AG04449 (cell line): ENCODE results near the gene MOG.
A peak's percentile ranks its signal among the peaks of the same experiment; 100 is the strongest.

Experiments used
- CTCF ChIA-PET: fragments of 350-600 bp; formaldehyde crosslinking; extraction: SDS; loops from one replicate; lab custom pipeline; 2021; ENCODE audit warnings: antibody characterized with exemption; lab: Yijun Ruan, JAX
- POLR2A ChIA-PET: fragments of 400-600, 350-600 bp; formaldehyde crosslinking; extraction: SDS; loops from one replicate; lab custom pipeline; 2020; ENCODE audit warnings: antibody characterized with exemption, inconsistent platforms; lab: Yijun Ruan, JAX
- DNase-seq: peaks from one replicate; pipeline ENCODE4 v3.0.0-alpha.2; 2010; ENCODE audit warnings: low read depth, low spot score
- H3K4me3 ChIP-seq: 2 replicates; pipeline ENCODE4 v1.5.1; 2011; ENCODE audit warnings: low read depth, mild to moderate bottlenecking, control low read depth, low read length
- CTCF ChIP-seq: IDR thresholded peaks from one replicate; pipeline ENCODE4 v1.5.1; 2011; ENCODE audit warnings: mild to moderate bottlenecking, moderate library complexity, low read length, control low read depth, inconsistent platforms; ENCODE audit not compliant: insufficient read depth; ENCODE audit errors: missing control alignments

Gene MOG

GRCh38 chr6:29649701-29650673 is 6.9 kb upstream of the MOG start:
- peak; percentile 88 for TF ChIP-seq CTCF
- peak overlapping the region; percentile 59 for H3K4me3 ChIP-seq
- POLR2A ChIA-PET: interaction anchor here (1.0 kb wide), 2 partner anchors 16 to 23 kb away, joined by 4 to 7 read pairs; partner anchors contain the start of gene GABBR1

GRCh38 chr6:29651413-29652197 is 5.3 kb upstream of the MOG start:
- ChIA-PET POLR2A (no interaction called here), CTCF (interaction anchor here (0.7 to 34.7 kb wide), 13 partner anchors 5 to 784 kb away, joined by 3 to 692 read pairs (median 13); partner anchors contain the start of genes GABBR1, MOG and PPP1R11)
- DNase-seq: no peak
- peak; percentile 48 for TF ChIP-seq CTCF
- H3K4me3 ChIP-seq: no peak overlapping the region

More at GRCh38 chr6:29649701-29650673, 6.9 kb upstream of the MOG start:
- CTCF ChIA-PET: interaction anchor here (0.6 to 34.7 kb wide), 25 partner anchors 6 to 1517 kb away, joined by 3 to 692 read pairs (median 5); partner anchors contain the start of genes GABBR1, MOG and PPP1R11
- DNase-seq: peak; percentile 69

- no peak for DNase-seq
- POLR2A ChIA-PET: no interaction called here
- TF ChIP-seq CTCF: no peak
- H3K4me3 ChIP-seq: no peak overlapping the region
- CTCF ChIA-PET: interaction anchor here (0.8 to 34.7 kb wide), 11 partner anchors 4 to 273 kb away, joined by 3 to 692 read pairs (median 13); partner anchors contain the start of genes GABBR1 and MOG
Measured at GRCh38 chr6:29652198-29652584, 4.7 kb upstream of the MOG start.

- no peak overlapping the region for H3K4me3 ChIP-seq
- no peak for DNase-seq
- ChIA-PET POLR2A (no interaction called here), CTCF (interaction anchor here (0.6 to 34.7 kb wide), 45 partner anchors 3 to 638 kb away, joined by 3 to 692 read pairs (median 4); partner anchors contain the start of genes GABBR1, MOG and TRIM40)
- TF ChIP-seq CTCF: peak; percentile 57
Measured at GRCh38 chr6:29653452-29654038, 3.3 kb upstream of the MOG start.

GRCh38 chr6:29655658-29656057 is 1.2 kb upstream of the MOG start:
- no peak for DNase-seq
- no peak overlapping the region for H3K4me3 ChIP-seq
- no peak for TF ChIP-seq CTCF
- ChIA-PET POLR2A (no interaction called here), CTCF (interaction anchor here (23.3 to 34.7 kb wide), 2 partner anchors 0 to 17 kb away, joined by 692 read pairs; partner anchors contain the start of genes GABBR1 and MOG)
